ENCODE data around the gene HACD3. TPM values are rescaled to one million over a fixed set of nuclear protein-coding genes. Genes with fewer than 3 reads are reported as not detected.

HACD3 gene
- total RNA-seq, 1 donor from 2014 or later: 46.0 TPM

DNA sequence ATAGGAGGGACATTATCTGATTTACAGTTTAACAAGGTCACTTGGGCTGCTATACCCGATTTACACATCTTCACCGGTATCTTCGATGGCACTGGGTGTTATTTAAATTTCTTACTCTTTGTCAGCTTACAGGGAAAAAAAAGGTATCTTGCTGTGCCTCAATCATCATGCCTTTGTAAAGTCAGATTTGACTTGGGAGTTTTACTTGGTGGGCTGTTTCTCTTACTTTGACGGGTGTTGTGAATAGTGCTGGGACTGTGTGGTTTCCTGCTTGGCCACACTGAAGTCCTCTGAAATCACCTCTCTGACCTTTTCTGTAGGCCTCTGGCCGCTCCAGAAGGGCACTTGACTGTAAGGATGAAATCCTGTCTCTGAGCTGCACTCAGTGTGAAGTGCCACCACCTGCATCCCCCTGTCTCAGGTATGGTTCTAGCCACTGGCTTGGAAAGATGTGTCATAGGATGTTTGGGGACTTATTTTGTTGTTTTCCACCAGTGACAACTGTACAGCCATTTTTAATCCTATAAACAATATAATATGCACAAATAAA, 88.4 kb downstream of the HACD3 start:
- intact Hi-C loops (cut with micrococcal nuclease): loop anchor here (10.0 kb wide), 1 partner anchor 314 kb away; the partner anchor contains the start of gene RNU5B-1
- peaks cover 1% of the 10 kb centered on the region for H3K36me3 Mint-ChIP-seq (ENCODE audit: low read depth)

DNA sequence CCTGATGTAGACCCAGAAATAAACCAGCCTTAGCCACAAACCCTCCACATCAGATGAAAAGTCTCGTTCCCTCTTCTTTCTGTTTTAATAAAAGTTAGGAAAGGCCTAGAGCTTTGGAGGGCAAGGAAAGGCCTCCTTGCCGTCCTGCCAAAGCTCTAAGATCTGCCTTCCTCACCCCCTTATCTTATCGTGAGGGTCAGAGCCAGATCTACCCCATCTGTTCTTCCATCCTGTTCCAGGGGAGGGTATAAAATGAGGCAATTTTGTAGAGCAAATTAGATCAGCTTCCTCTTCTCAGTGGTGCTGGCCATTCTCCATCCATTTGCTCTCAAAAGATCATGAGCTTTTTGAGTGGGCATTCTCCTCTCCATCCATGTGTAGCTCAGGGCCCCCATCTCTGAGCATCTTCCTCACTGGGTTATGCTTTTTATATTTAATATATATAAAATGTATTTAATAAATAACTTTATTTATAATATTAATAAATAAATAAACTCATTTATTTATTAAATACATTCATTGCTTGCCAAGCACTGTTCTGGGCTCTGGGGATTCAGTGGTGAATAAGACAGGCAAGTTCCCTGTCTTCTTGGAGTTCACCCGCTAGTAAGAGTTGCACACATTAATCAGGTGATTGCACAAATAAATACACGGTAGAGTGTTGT, 89.5 kb downstream of the HACD3 start:
- Mint-ChIP-seq H3K27ac (no peak overlapping the region), H3K4me3 (no peak overlapping the region), H3K4me1 (ENCODE audit: low read depth) (no peaks in the 10 kb centered on the region), H3K27me3 (ENCODE audit: insufficient read depth) (no peaks in the 10 kb centered on the region), H3K9me3 (peaks cover 3% of the 10 kb centered on the region), H3K36me3 (ENCODE audit: low read depth) (peaks cover 6% of the 10 kb centered on the region)
- intact Hi-C loops (cut with micrococcal nuclease): loop anchor here (10.0 kb wide), 1 partner anchor 315 kb away; the partner anchor contains the start of gene RNU5B-1
- no peak for DNase-seq (ENCODE audit: low spot score)

More for the DNA sequence above, 88.4 kb downstream of the HACD3 start:
- DNase-seq (ENCODE audit: low spot score): no peak
- no peaks in the 10 kb centered on the region for H3K4me1 Mint-ChIP-seq (ENCODE audit: low read depth)
- no peak overlapping the region for H3K27ac Mint-ChIP-seq
- no peak overlapping the region for H3K4me3 Mint-ChIP-seq
- no peaks in the 10 kb centered on the region for H3K27me3 Mint-ChIP-seq (ENCODE audit: insufficient read depth)
- H3K9me3 Mint-ChIP-seq: peaks cover 3% of the 10 kb centered on the region

DNA sequence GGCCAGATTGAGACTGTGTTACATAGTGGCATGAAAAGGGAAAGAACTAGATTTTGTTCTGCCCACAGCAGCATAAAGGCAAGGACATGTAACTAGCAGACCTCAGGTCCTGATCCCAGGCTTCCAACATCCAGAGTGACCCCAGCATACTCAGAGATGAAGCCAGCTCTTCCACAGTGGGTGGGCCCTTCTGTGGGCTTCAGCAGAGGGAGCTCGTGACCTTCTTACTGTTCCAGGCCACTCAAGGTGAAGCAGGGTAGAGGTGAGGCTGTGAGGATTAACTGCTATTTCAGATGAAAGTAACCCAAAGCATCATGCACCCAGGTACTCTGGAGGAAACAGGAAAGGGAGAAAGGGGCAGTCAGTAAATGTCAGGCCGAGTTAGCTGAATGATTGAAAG, 90.6 kb downstream of the HACD3 start:
- intact Hi-C loops (cut with micrococcal nuclease): no loop called here
- Mint-ChIP-seq H3K4me3 (no peak overlapping the region), H3K36me3 (ENCODE audit: low read depth) (peaks cover 6% of the 10 kb centered on the region), H3K27ac (no peak overlapping the region), H3K27me3 (ENCODE audit: insufficient read depth) (no peaks in the 10 kb centered on the region), H3K4me1 (ENCODE audit: low read depth) (no peaks in the 10 kb centered on the region), H3K9me3 (peaks cover 3% of the 10 kb centered on the region)
- no peak for DNase-seq (ENCODE audit: low spot score)

DNA sequence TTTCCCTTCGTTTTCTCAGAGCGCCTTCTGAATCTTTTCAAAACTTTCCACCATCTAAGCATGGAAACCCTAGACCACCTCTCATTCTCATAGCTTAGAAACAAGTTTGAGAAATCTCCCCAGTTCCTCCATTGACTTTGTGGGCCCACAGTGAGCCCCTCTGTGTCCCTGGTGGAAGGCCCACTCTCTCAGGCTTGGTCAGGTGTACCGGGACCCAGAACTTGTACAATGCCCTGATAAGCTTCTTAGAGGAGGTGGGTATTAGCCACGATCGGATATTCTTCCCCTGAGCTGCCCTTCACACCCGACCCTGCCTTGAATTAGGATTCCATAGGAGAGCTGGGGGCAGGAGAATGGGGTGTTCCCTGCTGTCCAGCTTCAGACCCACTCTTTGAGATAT, 91.4 kb downstream of the HACD3 start, which contains the start of gene SLC24A1:
Gene SLC24A1, plus strand, starts transcription at position 301 of the 400 bp plus-strand sequence. CDS start 2,143 bp downstream, outside the sequence.
- Mint-ChIP-seq H3K4me1 (ENCODE audit: low read depth) (no peaks in the 10 kb centered on the region), H3K36me3 (ENCODE audit: low read depth) (peaks cover 5% of the 10 kb centered on the region), H3K9me3 (no peaks in the 10 kb centered on the region), H3K27me3 (ENCODE audit: insufficient read depth) (no peaks in the 10 kb centered on the region), H3K4me3 (no peak within 1 kb of the TSS), H3K27ac (no peak within 1 kb of the TSS)
- no peak for DNase-seq (ENCODE audit: low spot score)
- intact Hi-C loops (cut with micrococcal nuclease): no loop called here

DNA sequence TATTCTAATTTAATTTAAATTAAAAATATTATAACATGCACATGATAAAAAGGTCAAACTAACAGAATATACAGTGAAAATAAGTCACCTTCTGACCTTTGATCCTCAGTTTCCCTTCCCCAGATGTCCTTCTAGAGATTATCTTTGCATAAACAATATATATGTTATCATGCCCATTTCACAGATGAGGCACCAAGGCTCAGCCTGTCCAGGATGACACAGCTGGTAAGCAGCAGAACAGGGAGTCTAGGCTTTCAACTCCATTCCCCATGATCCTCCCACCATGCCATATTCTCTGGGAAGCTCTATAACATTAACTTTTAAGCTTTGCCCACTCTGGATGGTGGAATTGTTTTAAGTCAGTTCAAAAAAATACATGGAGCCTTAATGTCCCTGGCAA, 92.8 kb downstream of the HACD3 start:
- no peak for DNase-seq (ENCODE audit: low spot score)
- intact Hi-C loops (cut with micrococcal nuclease): no loop called here
- Mint-ChIP-seq H3K4me1 (ENCODE audit: low read depth) (no peaks in the 10 kb centered on the region), H3K27ac (no peak overlapping the region), H3K4me3 (no peak overlapping the region), H3K36me3 (ENCODE audit: low read depth) (peaks cover 5% of the 10 kb centered on the region), H3K9me3 (no peaks in the 10 kb centered on the region), H3K27me3 (ENCODE audit: insufficient read depth) (no peaks in the 10 kb centered on the region)

DNA sequence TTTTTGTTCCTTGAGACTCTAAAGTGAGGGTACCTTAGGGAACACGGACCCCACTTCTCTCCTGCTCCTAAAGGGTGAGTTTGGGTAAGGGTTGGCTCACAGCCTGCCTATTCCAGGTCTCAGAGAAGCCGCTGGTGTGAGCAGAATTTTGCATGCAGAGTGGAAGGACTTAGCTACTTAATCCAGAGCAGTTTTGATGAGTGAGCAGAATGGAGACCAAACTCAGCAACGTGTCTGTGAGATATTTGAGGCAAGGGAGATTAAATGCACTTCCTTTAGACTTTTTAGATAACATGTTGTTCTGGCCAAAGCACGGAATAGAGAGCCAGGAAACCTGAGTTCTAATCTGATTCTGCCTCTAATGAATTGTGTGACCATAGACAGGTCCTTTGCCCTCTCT, 96.6 kb downstream of the HACD3 start:
- H3K4me3 Mint-ChIP-seq: no peak overlapping the region
- H3K36me3 Mint-ChIP-seq (ENCODE audit: low read depth): peaks cover 5% of the 10 kb centered on the region
- H3K27ac Mint-ChIP-seq: no peak overlapping the region
- intact Hi-C loops (cut with micrococcal nuclease): no loop called here
- H3K4me1 Mint-ChIP-seq (ENCODE audit: low read depth): peaks cover 7% of the 10 kb centered on the region
- DNase-seq (ENCODE audit: low spot score): no peak
- no peaks in the 10 kb centered on the region for H3K27me3 Mint-ChIP-seq (ENCODE audit: insufficient read depth)
- H3K9me3 Mint-ChIP-seq: no peaks in the 10 kb centered on the region

Other genes with a start within 250 kb of the HACD3 start
- 12.4 and 14.0 TPM in 2 replicates for gene PARP16, start 243.6 kb upstream of the HACD3 start, total RNA-seq
- gene RNU5A-1, start 234.4 kb upstream of the HACD3 start, total RNA-seq: not detected in 2 replicates
- not detected in 2 replicates for gene RNU5B-1, start 225.8 kb upstream of the HACD3 start, total RNA-seq
- not detected in 2 replicates for gene IGDCC3, start 152.5 kb upstream of the HACD3 start, total RNA-seq
- 0.37 and 0.52 TPM in 2 replicates for gene IGDCC4, start 107.5 kb upstream of the HACD3 start, total RNA-seq
- 34.8 and 35.6 TPM in 2 replicates for gene DPP8, start 12.8 kb upstream of the HACD3 start, total RNA-seq
- 47.4 and 53.3 TPM in 2 replicates for gene INTS14, start 80.7 kb downstream of the HACD3 start, total RNA-seq
- gene SLC24A1, start 91.5 kb downstream of the HACD3 start, total RNA-seq: 4.4 and 5.0 TPM in 2 replicates

All from activated T-helper 1 cell treated with anti-CD3 and anti-CD28 coated beads, Interleukin-12 subunit alpha, Interleukin-12 subunit beta, Interleukin-2, Interleukin-4 antibody, amounts not matched to agents 30 ng/mL and 10 ng/mL and 1 ng/mL, durations not matched to agents 14 hours and 24 hours and 36 hours (primary cell).